IMR-90 (cell line): ENCODE measurements around the gene TTC28. TPM values are rescaled to one million over a fixed set of nuclear protein-coding genes. Genes with fewer than 3 reads are reported as not detected.

ENCODE experiments used
- ATAC-seq: fragments of 200-7000 bp; cut with Tn5 transposase; 2 replicates; pipeline ENCODE4 v1.9.1; 2020; ENCODE audit warnings: low read depth, mild to moderate bottlenecking, moderate library complexity
- BruUV-seq: library from RNA; stranded (reverse); fragments of 400-500 nt; replicated peaks from 2 replicates; lab custom pipeline; 2021; lab: Mats Ljungman, UMichigan
- CTCF ChIA-PET: fragments of 300-600 bp; formaldehyde crosslinking; extraction: SDS; loops from one replicate; lab custom pipeline; 2021; ENCODE audit warnings: antibody characterized with exemption; lab: Yijun Ruan, JAX
- POLR2A ChIA-PET: fragments of 300-600 bp; sonication (Branson Sonifier 250); formaldehyde crosslinking; loops from one replicate; lab custom pipeline; 2022; ENCODE audit warnings: antibody characterized with exemption; ENCODE audit not compliant: unreplicated experiment; lab: Charles Lee
- DNase-seq: peaks from one replicate; pipeline ENCODE4 v3.0.0; 2013
- H2AFZ ChIP-seq: replicated peaks from 2 replicates; pipeline ENCODE3; 2013; ENCODE audit warnings: low read length, mild to moderate bottlenecking; ENCODE audit not compliant: poor library complexity
- H2AK5ac ChIP-seq: 2 replicates; pipeline ENCODE4 v1.6.1; 2013; ENCODE audit warnings: low read depth, low read length, inconsistent platforms
- H2AK9ac ChIP-seq: replicated peaks from 2 replicates; pipeline ENCODE3; 2013; ENCODE audit warnings: mild to moderate bottlenecking, low read depth, low read length, moderate library complexity; ENCODE audit not compliant: poor library complexity
- H2BK120ac ChIP-seq: 2 replicates; pipeline ENCODE4 v1.6.1; 2013; ENCODE audit warnings: low read depth, low read length, inconsistent platforms
- H2BK15ac ChIP-seq: 3 replicates; pipeline ENCODE4 v1.6.1; 2013; ENCODE audit warnings: low read depth, low read length, inconsistent platforms
- H2BK20ac ChIP-seq: 2 replicates; pipeline ENCODE4 v1.6.1; 2013; ENCODE audit warnings: low read depth, mild to moderate bottlenecking, inconsistent platforms, low read length, moderate library complexity
- H2BK5ac ChIP-seq: 2 replicates; pipeline ENCODE4 v1.6.1; 2013; ENCODE audit warnings: mild to moderate bottlenecking, low read depth, low read length, inconsistent platforms; ENCODE audit not compliant: poor library complexity, severe bottlenecking
- H3K14ac ChIP-seq: replicated peaks from 2 replicates; pipeline ENCODE4 v1.6.1; 2013; ENCODE audit warnings: low read depth, low read length, inconsistent platforms
- H3K18ac ChIP-seq: 2 replicates; pipeline ENCODE4 v1.6.1; 2013; ENCODE audit warnings: low read depth, low read length, control low read depth
- H3K23ac ChIP-seq: 2 replicates; pipeline ENCODE4 v1.6.1; 2013; ENCODE audit warnings: low read depth, low read length, inconsistent platforms
- H3K27ac ChIP-seq: 2 replicates; pipeline ENCODE4 v1.5.1; 2013; ENCODE audit warnings: mild to moderate bottlenecking, control low read depth, low read length; ENCODE audit not compliant: insufficient read depth
- H3K27me3 ChIP-seq: 2 replicates; pipeline ENCODE4 v1.6.1; 2013; ENCODE audit warnings: low read length; ENCODE audit not compliant: control insufficient read depth, insufficient read depth
- H3K36me3 ChIP-seq: 2 replicates; pipeline ENCODE4 v1.6.1; 2013; ENCODE audit warnings: low read length, mixed read lengths; ENCODE audit not compliant: control insufficient read depth, insufficient read depth
- H3K4ac ChIP-seq: 2 replicates; pipeline ENCODE4 v1.6.1; 2013; ENCODE audit warnings: low read depth, low read length, inconsistent platforms
- H3K4me1 ChIP-seq: 2 replicates; pipeline ENCODE4 v1.6.1; 2013; ENCODE audit warnings: low read length, mixed read lengths; ENCODE audit not compliant: control insufficient read depth, insufficient read depth
- H3K4me2 ChIP-seq: 2 replicates; pipeline ENCODE4 v1.6.1; 2013; ENCODE audit warnings: low read depth, mild to moderate bottlenecking, control low read depth, low read length, moderate library complexity
- H3K4me3 ChIP-seq: 2 replicates; pipeline ENCODE4 v1.5.1; 2013; ENCODE audit warnings: low read depth, mild to moderate bottlenecking, control low read depth, low read length, moderate library complexity; ENCODE audit not compliant: insufficient read depth
- H3K56ac ChIP-seq: 2 replicates; pipeline ENCODE4 v1.6.1; 2013; ENCODE audit warnings: low read length, inconsistent platforms; ENCODE audit not compliant: insufficient read depth; ENCODE audit errors: extremely low read depth
- H3K79me1 ChIP-seq, 2 experiments: 2 replicates each; pipeline ENCODE4 v1.6.1; 2013; ENCODE audit warnings: low read length in 2 of 2, inconsistent platforms in 1 of 2, low read depth in 1 of 2
- H3K9ac ChIP-seq: 2 replicates; pipeline ENCODE4 v1.6.1; 2013; ENCODE audit warnings: low read depth, low read length, control low read depth
- H3K9me1 ChIP-seq: 2 replicates; pipeline ENCODE4 v1.6.1; 2013; ENCODE audit warnings: low read length, inconsistent platforms; ENCODE audit not compliant: insufficient read depth
- H3K9me3 ChIP-seq: 2 replicates; pipeline ENCODE4 v1.6.1; 2013; ENCODE audit warnings: low read length; ENCODE audit not compliant: control insufficient read depth, insufficient read depth
- H4K20me1 ChIP-seq: 2 replicates; pipeline ENCODE4 v1.6.1; 2013; ENCODE audit warnings: low read length, inconsistent platforms; ENCODE audit not compliant: insufficient read depth
- H4K5ac ChIP-seq: 2 replicates; pipeline ENCODE4 v1.6.1; 2013; ENCODE audit warnings: mild to moderate bottlenecking, low read depth, low read length, control low read depth
- H4K8ac ChIP-seq, 2 experiments: 2 replicates each; pipeline ENCODE4 v1.6.1; 2013; ENCODE audit warnings: low read depth in 2 of 2, low read length in 2 of 2, control low read depth in 1 of 2, inconsistent platforms in 1 of 2
- H4K91ac ChIP-seq: 2 replicates; pipeline ENCODE4 v1.6.1; 2013; ENCODE audit warnings: low read depth, low read length, inconsistent platforms; ENCODE audit not compliant: insufficient read depth
- BHLHE40 ChIP-seq: fragments of 150-350 bp; IDR thresholded peaks from 2 replicates; pipeline ENCODE4 v1.6.1; 2016; ENCODE audit warnings: mild to moderate bottlenecking, low read depth, low read length
- CEBPB ChIP-seq: IDR thresholded peaks from 2 replicates; pipeline ENCODE4 v1.6.1; 2012; ENCODE audit warnings: low read depth, low read length, improper control_type of control experiment
- CHD1 ChIP-seq: IDR thresholded peaks from 2 replicates; pipeline ENCODE4 v1.6.1; 2012; ENCODE audit warnings: low read depth, low read length, improper control_type of control experiment
- CTCF ChIP-seq: conservative IDR thresholded peaks from 2 replicates; pipeline ENCODE4 v1.5.1; 2012; ENCODE audit warnings: mild to moderate bottlenecking, low read depth, low read length, improper control_type of control experiment
- ELK1 ChIP-seq: fragments of 150-350 bp; IDR thresholded peaks from 2 replicates; pipeline ENCODE4 v1.6.1; 2016; ENCODE audit warnings: low read depth, mild to moderate bottlenecking, low read length, moderate library complexity, borderline replicate concordance
- FOS ChIP-seq: fragments of 150-350 bp; IDR thresholded peaks from 2 replicates; pipeline ENCODE4 v1.6.1; 2016; ENCODE audit warnings: low read depth, low read length
- MAFK ChIP-seq: IDR thresholded peaks from 2 replicates; pipeline ENCODE4 v1.6.1; 2012; ENCODE audit warnings: low read depth, low read length, improper control_type of control experiment
- MAZ ChIP-seq: IDR thresholded peaks from 2 replicates; pipeline ENCODE4 v1.6.1; 2012; ENCODE audit warnings: low read depth, mild to moderate bottlenecking, low read length, improper control_type of control experiment, moderate library complexity, borderline replicate concordance
- MXI1 ChIP-seq: IDR thresholded peaks from 2 replicates; pipeline ENCODE4 v1.6.1; 2012; ENCODE audit warnings: low read depth, mild to moderate bottlenecking, low read length, moderate library complexity, borderline replicate concordance
- NFE2L2 ChIP-seq: fragments of 150-350 bp; IDR thresholded peaks from 2 replicates; pipeline ENCODE4 v1.6.1; 2016; ENCODE audit warnings: low read depth, mild to moderate bottlenecking, low read length
- POLR2A ChIP-seq: IDR thresholded peaks from 2 replicates; pipeline ENCODE4 v1.6.1; 2012; ENCODE audit warnings: mild to moderate bottlenecking, low read depth, low read length
- RAD21 ChIP-seq: IDR thresholded peaks from 2 replicates; pipeline ENCODE4 v1.6.1; 2012; ENCODE audit warnings: low read length, improper control_type of control experiment
- RCOR1 ChIP-seq: IDR thresholded peaks from 2 replicates; pipeline ENCODE4 v1.6.1; 2012; ENCODE audit warnings: mild to moderate bottlenecking, low read length, improper control_type of control experiment; ENCODE audit not compliant: insufficient replicate concordance
- RFX5 ChIP-seq: IDR thresholded peaks from 2 replicates; pipeline ENCODE4 v1.8.0; 2012; ENCODE audit warnings: low read depth, mild to moderate bottlenecking, low read length, moderate library complexity
- SMC3 ChIP-seq: fragments of 150-350 bp; IDR thresholded peaks from 2 replicates; pipeline ENCODE4 v1.6.1; 2016; ENCODE audit warnings: low read depth, mild to moderate bottlenecking, antibody characterized with exemption, low read length, moderate library complexity
- USF2 ChIP-seq: fragments of 150-350 bp; IDR thresholded peaks from 2 replicates; pipeline ENCODE4 v1.6.1; 2017; ENCODE audit warnings: mild to moderate bottlenecking, antibody characterized with exemption, low read length, low read depth
- WGBS, 2 experiments: methylation state at CpG; one replicate each; pipeline versions ENCODE4 v1.1.5 to v1.1.7; 2013; ENCODE audit warnings: missing lambda C conversion rate in 2 of 2; ENCODE audit not compliant: insufficient read length in 1 of 2; ENCODE audit errors: extremely low coverage in 2 of 2; 5-methylcytosine and 5-hydroxymethylcytosine counted together
- dilution Hi-C: fragments of 300-500 bp; cut with HindIII; formaldehyde crosslinking; loops from one replicate; pipeline ENCODE4 v1.14.3; 2018; ENCODE audit warnings: low sequenced_read_pairs; ENCODE audit not compliant: unreplicated experiment
- in situ Hi-C: fragments of 300-500 bp; cut with MboI; formaldehyde crosslinking; loops from 3 replicates; pipeline ENCODE4 v1.14.3; 2019; ENCODE audit warnings: low sequenced_read_pairs, inconsistent platforms, mixed read lengths
- intact Hi-C: fragments of 100-400 bp; cut with micrococcal nuclease; formaldehyde crosslinking; loops from 2 replicates; pipeline ENCODE4 v1.10.0; 2022
- polyA plus RNA-seq, 3 experiments: library from polyadenylated mRNA; depleted of rRNA; stranded (reverse); fragments of >200 nt; gene quantifications; 2 replicates each; pipeline ENCODE4 v1.2.3, GENCODE V29; 2012; ENCODE audit warnings: low replicate concordance in 1 of 3
- total RNA-seq: library from RNA; depleted of rRNA; stranded (reverse); fragments of >200 nt; gene quantifications from 2 replicates; pipeline ENCODE4 v1.2.3, GENCODE V29; 2012

TTC28 gene
- total and polyA plus RNA-seq, 2 of the 4 experiments (the other 2 are of a cell fraction): 5.6 to 13.3 TPM

GRCh38 chr22:28514321-28514821 is 165.3 kb downstream of the TTC28 start:
- H3K9me1 ChIP-seq: peaks cover 1% of the 10 kb centered on the region; the same call in 1 of the 2 replicates
- no peak overlapping the region for H4K5ac ChIP-seq
- no peak overlapping the region for H3K4me2 ChIP-seq
- no peak overlapping the region for H3K56ac ChIP-seq
- no peak overlapping the region for H3K23ac ChIP-seq
- H3K4me1 ChIP-seq: peaks cover under 1% of the 10 kb centered on the region
- H2AK5ac ChIP-seq: no peak overlapping the region
- H3K36me3 ChIP-seq: no peaks in the 10 kb centered on the region
- no peak overlapping the region for H3K4me3 ChIP-seq
- H2BK120ac ChIP-seq: no peak overlapping the region
- WGBS, 2 experiments: no CpG with 5 or more reads among the region's 3 CpGs
- H2BK5ac ChIP-seq: no peak overlapping the region
- H2AFZ ChIP-seq: no peak overlapping the region
- no peak overlapping the region for H2BK15ac ChIP-seq
- intact Hi-C loops: no loop called here
- H2BK20ac ChIP-seq: no peak overlapping the region
- H3K18ac ChIP-seq: no peak overlapping the region
- dilution Hi-C loops: no loop called here
- H3K14ac ChIP-seq: no peak overlapping the region
- H3K9me3 ChIP-seq: peaks cover 2% of the 10 kb centered on the region
- no peak overlapping the region for H4K8ac ChIP-seq
- H2AK9ac ChIP-seq: no peak overlapping the region
- H3K27ac ChIP-seq: no peak overlapping the region
- in situ Hi-C loops: no loop called here
- no peak overlapping the region for H3K9ac ChIP-seq
- DNase-seq: no peak
- H4K91ac ChIP-seq: no peak overlapping the region
- no TSS peak for BruUV-seq
- peaks cover 0 to 4% of the 10 kb centered on the region in 2 experiments; a peak in 1 of 4 replicates for H3K79me1 ChIP-seq
- ChIA-PET POLR2A (no interaction called here), CTCF (interaction anchor here (1.3 kb wide), 1 partner anchor 19 kb away, joined by 3 read pairs; no protein-coding TSS in a partner anchor)
- H3K27me3 ChIP-seq: no peaks in the 10 kb centered on the region
- H3K4ac ChIP-seq: no peak overlapping the region
- TF ChIP-seq USF2 (no peak), MAZ (no peak), RFX5 (no peak), BHLHE40 (no peak), CHD1 (no peak), POLR2A (no peak), RCOR1 (no peak), MAFK (no peak), FOS (no peak), SMC3 (no peak), MXI1 (no peak), CTCF (no peak), ELK1 (no peak), CEBPB (no peak), NFE2L2 (no peak), RAD21 (no peak)
- no peak for ATAC-seq
- 0 out of 2 replicates have a peak, but pooled peaks cover 2% of the 10 kb centered on the region for H4K20me1 ChIP-seq
